Tibial artery (tissue), 4 donors: ENCODE results near the gene PDE7B.

Experiments used
- DNase-seq, 2 donors: peaks; one replicate each; pipeline ENCODE4 v3.0.0-alpha.2; 2019
- H3K27ac ChIP-seq, 2 donors: fragments of 200-600 bp; sonication (generic) in 1 of 2; 1 replicate in 1 of 2; 2 replicates in 1 of 2; pipeline ENCODE4 v1.5.1; 2018 to 2019; ENCODE audit warnings: mild to moderate bottlenecking in 1 of 2
- H3K27me3 ChIP-seq, 2 donors: fragments of 200-600 bp; sonication (generic) in 1 of 2; one replicate each; pipeline versions ENCODE4 v1.5.1 to v1.6.0; 2016 to 2019
- H3K36me3 ChIP-seq, 3 donors: fragments of 200-600 bp; sonication (generic) in 2 of 3; one replicate each; pipeline ENCODE4 v1.5.1; 2016 to 2019; ENCODE audit warnings: mild to moderate bottlenecking in 2 of 3
- H3K4me1 ChIP-seq, 4 donors: fragments of 200-600 bp; sonication (generic) in 2 of 4; 1 replicate in 3 of 4; 2 replicates in 1 of 4; pipeline ENCODE4 v1.5.1; 2016 to 2019
- H3K4me3 ChIP-seq, 2 donors: fragments of 200-600 bp; sonication (generic) in 1 of 2; 1 replicate in 1 of 2; 2 replicates in 1 of 2; pipeline ENCODE4 v1.5.1; 2018 to 2019; ENCODE audit warnings: mild to moderate bottlenecking in 2 of 2
- H3K9me3 ChIP-seq, 3 donors: fragments of 200-600 bp; sonication (generic) in 1 of 3; one replicate each; pipeline ENCODE4 v1.5.1; 2016 to 2019
- intact Hi-C: fragments of 100-400 bp; cut with DNase I; formaldehyde crosslinking; loops from one replicate; pipeline ENCODE4 v1.15.0; 2023; ENCODE audit warnings: low total_unique reads
- TF ChIP-seq, protein P1 (sequence below), 2 experiments: fragments of 200-600 bp in 1 of 2; fragments of 450-650 bp in 1 of 2; IDR thresholded peaks; one replicate each; pipeline ENCODE4 v1.5.1; 2017 to 2019; ENCODE audit warnings: antibody characterized with exemption in 2 of 2, mild to moderate bottlenecking in 1 of 2, moderate library complexity in 1 of 2

PDE7B gene

DNA sequence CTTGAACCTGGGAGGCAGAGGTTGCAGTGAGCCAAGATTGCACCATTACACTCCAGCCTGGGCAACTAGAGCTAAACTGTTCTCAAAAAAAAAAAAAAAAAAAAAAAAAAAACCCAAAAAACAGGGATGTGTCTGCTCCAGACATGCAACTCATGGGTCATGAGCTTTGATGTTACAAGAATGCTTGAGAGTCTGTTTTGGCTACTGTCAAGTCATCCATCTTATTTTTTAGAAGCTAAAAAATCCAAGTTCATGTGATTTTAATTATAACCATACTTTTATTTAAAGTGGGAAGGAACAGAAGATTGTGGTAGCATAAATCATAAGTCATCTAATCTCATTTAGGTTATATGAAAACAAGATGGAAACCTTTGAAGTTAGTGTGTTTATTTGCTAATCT lies 120.6 kb downstream of the PDE7B start:
- no peak for DNase-seq
- intact Hi-C loops: no loop called here
- H3K4me3 ChIP-seq: no peak overlapping the region
- no peaks in the 10 kb centered on the region for H3K4me1 ChIP-seq
- no peak overlapping the region for H3K27ac ChIP-seq
- H3K36me3 ChIP-seq: no peaks in the 10 kb centered on the region
- no peaks in the 10 kb centered on the region for H3K27me3 ChIP-seq
- H3K9me3 ChIP-seq: no peaks in the 10 kb centered on the region
- TF ChIP-seq, protein P1, sequence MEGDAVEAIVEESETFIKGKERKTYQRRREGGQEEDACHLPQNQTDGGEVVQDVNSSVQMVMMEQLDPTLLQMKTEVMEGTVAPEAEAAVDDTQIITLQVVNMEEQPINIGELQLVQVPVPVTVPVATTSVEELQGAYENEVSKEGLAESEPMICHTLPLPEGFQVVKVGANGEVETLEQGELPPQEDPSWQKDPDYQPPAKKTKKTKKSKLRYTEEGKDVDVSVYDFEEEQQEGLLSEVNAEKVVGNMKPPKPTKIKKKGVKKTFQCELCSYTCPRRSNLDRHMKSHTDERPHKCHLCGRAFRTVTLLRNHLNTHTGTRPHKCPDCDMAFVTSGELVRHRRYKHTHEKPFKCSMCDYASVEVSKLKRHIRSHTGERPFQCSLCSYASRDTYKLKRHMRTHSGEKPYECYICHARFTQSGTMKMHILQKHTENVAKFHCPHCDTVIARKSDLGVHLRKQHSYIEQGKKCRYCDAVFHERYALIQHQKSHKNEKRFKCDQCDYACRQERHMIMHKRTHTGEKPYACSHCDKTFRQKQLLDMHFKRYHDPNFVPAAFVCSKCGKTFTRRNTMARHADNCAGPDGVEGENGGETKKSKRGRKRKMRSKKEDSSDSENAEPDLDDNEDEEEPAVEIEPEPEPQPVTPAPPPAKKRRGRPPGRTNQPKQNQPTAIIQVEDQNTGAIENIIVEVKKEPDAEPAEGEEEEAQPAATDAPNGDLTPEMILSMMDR (IDR thresholded peaks at IDR 0.05): no peak

GRCh38 chr6:135972586-135972985 lies 121.1 kb downstream of the PDE7B start:
- Histone ChIP-seq H3K4me3 (no peak overlapping the region), H3K27ac (no peak overlapping the region), H3K27me3 (no peaks in the 10 kb centered on the region), H3K36me3 (no peaks in the 10 kb centered on the region), H3K4me1 (no peaks in the 10 kb centered on the region), H3K9me3 (no peaks in the 10 kb centered on the region)
- DNase-seq: no peak
- intact Hi-C loops: no loop called here
- TF ChIP-seq, protein P1 (IDR thresholded peaks at IDR 0.05): no peak

GRCh38 chr6:135974426-135974825 lies 122.9 kb downstream of the PDE7B start:
- intact Hi-C loops: no loop called here
- Histone ChIP-seq H3K27me3 (no peaks in the 10 kb centered on the region), H3K4me3 (no peak overlapping the region), H3K36me3 (no peaks in the 10 kb centered on the region), H3K9me3 (no peaks in the 10 kb centered on the region), H3K4me1 (no peaks in the 10 kb centered on the region), H3K27ac (no peak overlapping the region)
- DNase-seq: no peak
- TF ChIP-seq, protein P1 (IDR thresholded peaks at IDR 0.05): no peak

DNA sequence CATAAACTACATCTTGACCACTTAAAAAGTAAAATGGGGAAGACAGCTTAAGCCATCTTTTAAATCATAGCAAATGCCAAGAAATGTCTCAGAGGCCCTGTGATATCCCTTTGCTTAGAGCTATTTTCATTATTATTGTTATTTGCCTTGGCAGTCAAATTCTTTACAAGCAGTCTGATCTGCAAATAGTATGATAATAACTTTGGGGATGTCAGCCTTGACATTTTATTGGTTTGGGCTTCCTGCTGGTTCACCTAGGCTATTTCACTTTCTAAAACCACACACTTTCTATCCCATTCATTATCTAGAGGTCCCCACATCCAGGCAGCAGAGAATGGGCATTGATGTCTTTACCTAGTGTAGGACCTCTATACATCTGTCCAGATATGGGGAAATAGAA lies 125.1 kb downstream of the PDE7B start:
- TF ChIP-seq, protein P1 (IDR thresholded peaks at IDR 0.05): no peak
- DNase-seq: no peak
- no peaks in the 10 kb centered on the region for H3K36me3 ChIP-seq
- H3K9me3 ChIP-seq: no peaks in the 10 kb centered on the region
- intact Hi-C loops: no loop called here
- H3K27me3 ChIP-seq: no peaks in the 10 kb centered on the region
- H3K4me3 ChIP-seq: no peak overlapping the region
- no peak overlapping the region for H3K27ac ChIP-seq
- no peaks in the 10 kb centered on the region for H3K4me1 ChIP-seq

DNA sequence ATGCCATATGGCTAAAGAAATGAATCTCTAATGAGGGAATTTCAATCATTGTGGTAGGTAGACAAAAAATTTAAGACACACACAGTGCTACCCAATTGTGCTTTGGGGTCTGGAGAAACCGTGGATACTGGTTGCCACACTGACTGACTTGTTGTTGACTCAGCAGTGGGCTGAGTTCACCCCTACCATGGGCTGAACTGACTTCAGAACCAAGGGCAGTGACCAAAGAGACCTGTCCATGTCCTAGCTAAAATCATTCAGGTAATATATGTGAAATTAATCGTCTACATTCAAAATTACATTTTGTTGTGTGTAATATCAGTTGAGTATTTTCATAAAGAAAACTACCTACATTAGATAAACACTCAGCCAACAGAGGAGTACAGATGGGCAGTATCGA lies 131.6 kb downstream of the PDE7B start:
- intact Hi-C loops: no loop called here
- Histone ChIP-seq H3K27me3 (no peaks in the 10 kb centered on the region), H3K4me1 (peaks cover 0 to 11% (median 0%) of the 10 kb centered on the region in 4 donors), H3K4me3 (no peak overlapping the region), H3K27ac (no peak overlapping the region), H3K36me3 (no peaks in the 10 kb centered on the region), H3K9me3 (no peaks in the 10 kb centered on the region)
- TF ChIP-seq, protein P1 (IDR thresholded peaks at IDR 0.05): no peak
- no peak for DNase-seq

GRCh38 chr6:135983718-135984343 lies 132.3 kb downstream of the PDE7B start:
- no peak for DNase-seq
- TF ChIP-seq, protein P1 (IDR thresholded peaks at IDR 0.05): no peak
- Histone ChIP-seq H3K4me1 (peaks cover 0 to 11% (median 0%) of the 10 kb centered on the region in 4 donors), H3K27me3 (no peaks in the 10 kb centered on the region), H3K9me3 (no peaks in the 10 kb centered on the region), H3K27ac (no peak overlapping the region), H3K36me3 (no peaks in the 10 kb centered on the region), H3K4me3 (no peak overlapping the region)
- intact Hi-C loops: no loop called here
